Measurements from ENCODE around the gene GCG. TPM values are rescaled to one million over a fixed set of nuclear protein-coding genes. Genes with fewer than 3 reads are reported as not detected.

The GCG gene
- total and polyA plus RNA-seq, 2 of the 8 experiments (the other 6 are each of a cell fraction or from before 2014, with no cell fraction given), result not detected

- FAIRE-seq (no peak), DNase-seq (ENCODE audit: low read depth in 1 of 2, low spot score in 2 of 2) (no peak)
- H2AK5ac ChIP-seq (ENCODE audit: low read depth, low read length), result no peak overlapping the region
- H2BK15ac ChIP-seq (ENCODE audit: low read length), result no peak overlapping the region
- H3K36me3 ChIP-seq (ENCODE audit: control insufficient read depth in 2 of 4, insufficient read depth in 4 of 4, low read length in 3 of 4), result no peaks in the 10 kb centered on the region
- H3K79me2 ChIP-seq (ENCODE audit: control insufficient read depth in 1 of 2, insufficient read depth in 2 of 2, low read length in 2 of 2), result no peaks in the 10 kb centered on the region
- H3K18ac ChIP-seq (ENCODE audit: extremely low read depth, low read length), result no peak overlapping the region
- H3K4ac ChIP-seq (replicated peaks; ENCODE audit: insufficient read length, low read depth, low read length), result no peak overlapping the region
- H4K91ac ChIP-seq (replicated peaks; ENCODE audit: insufficient read length, low read length), result no peak overlapping the region
- 87% methylated on average over 3 of the region's 3 CpGs; no CpG with 5 or more reads in 1 of the 2 experiments for WGBS, 2 experiments (ENCODE audit: extremely low coverage in 1 of 2, insufficient coverage in 1 of 2, insufficient read length in 1 of 2, insufficient replicate concordance in 2 of 2, low coverage in 1 of 2, low lambda C conversion rate in 2 of 2, missing lambda C conversion rate in 1 of 2)
- H3K9me3 ChIP-seq (ENCODE audit: insufficient read depth in 2 of 2, low read depth in 1 of 2, low read length in 1 of 2), result no peaks in the 10 kb centered on the region
- no peak overlapping the region for H3K9ac ChIP-seq (replicated peaks in 1 of 4; ENCODE audit: extremely low read depth in 1 of 4, low read depth in 3 of 4, low read length in 3 of 4)
- H3K27me3 ChIP-seq (replicated peaks in 1 of 4; ENCODE audit: control insufficient read depth in 3 of 4, extremely low read depth in 1 of 4, insufficient read depth in 3 of 4, low read length in 3 of 4), result no peaks in the 10 kb centered on the region
- no peak overlapping the region for H3K27ac ChIP-seq (ENCODE audit: low read depth, low read length)
- no peak overlapping the region for H2AFZ ChIP-seq (ENCODE audit: low read length)
- no peak overlapping the region for H3K4me2 ChIP-seq (ENCODE audit: insufficient read depth in 1 of 2, low read depth in 2 of 2, low read length in 2 of 2)
- H2BK5ac ChIP-seq (ENCODE audit: low read depth, low read length), result no peak overlapping the region
- CTCF ChIA-PET (ENCODE audit: partially characterized antibody), result interaction anchor here (0.7 to 3.7 kb wide), 7 partner anchors 18 to 926 kb away, joined by 3 to 13 read pairs (median 4); no protein-coding TSS in a partner anchor
- H3K4me3 ChIP-seq (ENCODE audit: extremely low read depth in 1 of 4, insufficient read depth in 2 of 4, low read depth in 3 of 4, low read length in 4 of 4), result no peak overlapping the region
- no peaks in the 10 kb centered on the region for H3K23me2 ChIP-seq (ENCODE audit: low read depth, low read length)
- POLR2A ChIA-PET (ENCODE audit: partially characterized antibody), result no interaction called here
- no peaks in the 10 kb centered on the region for H3K79me1 ChIP-seq (ENCODE audit: low read depth, low read length)
- no peak overlapping the region for H3K23ac ChIP-seq (ENCODE audit: insufficient read length)
- H3K4me1 ChIP-seq (replicated peaks in 1 of 4; ENCODE audit: control insufficient read depth in 3 of 4, insufficient read depth in 4 of 4, low read length in 3 of 4), result peaks cover 0 to 3% (median 0%) of the 10 kb centered on the region in 4 experiments; a peak in 1 of 7 replicates
- H4K5ac ChIP-seq (ENCODE audit: insufficient read length, low read depth, low read length), result no peak overlapping the region
- H4K8ac ChIP-seq (ENCODE audit: extremely low read depth, insufficient read depth, low read length), result no peak overlapping the region
- no peak overlapping the region for H2BK12ac ChIP-seq (ENCODE audit: low read depth, low read length)
- H3K56ac ChIP-seq (replicated peaks; ENCODE audit: insufficient read length, low read depth, low read length), result no peak overlapping the region
- no peak overlapping the region for H2BK120ac ChIP-seq (replicated peaks; ENCODE audit: low read depth, low read length)
- no peak overlapping the region for H3K14ac ChIP-seq (ENCODE audit: insufficient read length)
- no peak overlapping the region for H2BK20ac ChIP-seq (ENCODE audit: low read length)
- no peaks in the 10 kb centered on the region for H4K20me1 ChIP-seq (replicated peaks in 1 of 2; ENCODE audit: control insufficient read depth in 1 of 2, insufficient read depth in 2 of 2, low read length in 2 of 2)
- TF ChIP-seq SP1 (IDR thresholded peaks at IDR 0.05; ENCODE audit: low read depth, low read length) (no peak), CHD2 (IDR thresholded peaks at IDR 0.05; ENCODE audit: low read length) (no peak), MAX (IDR thresholded peaks at IDR 0.05) (no peak), NANOG (IDR thresholded peaks at IDR 0.05; ENCODE audit: insufficient read depth, low read depth, low read length, poor library complexity, severe bottlenecking) (no peak), RBBP5 (IDR thresholded peaks at IDR 0.05; ENCODE audit: borderline replicate concordance, low read depth, low read length) (no peak), CTBP2 (IDR thresholded peaks at IDR 0.05; ENCODE audit: borderline replicate concordance, insufficient read depth, insufficient read length, low read length) (no peak), MAFK (IDR thresholded peaks at IDR 0.05; ENCODE audit: low read depth, low read length) (no peak), RNF2 (IDR thresholded peaks at IDR 0.05; ENCODE audit: borderline replicate concordance, low read depth, low read length, missing control alignments, poor library complexity, severe bottlenecking) (no peak), SIRT6 (IDR thresholded peaks at IDR 0.05; ENCODE audit: low read length) (no peak), TAF1 (IDR thresholded peaks at IDR 0.05; ENCODE audit: low read depth, low read length) (no peak), EZH2 (IDR thresholded peaks at IDR 0.05; ENCODE audit: low read depth, low read length, severe bottlenecking) (no peak), NRF1 (IDR thresholded peaks at IDR 0.05; ENCODE audit: low read depth, low read length) (no peak), SAP30 (IDR thresholded peaks at IDR 0.05; ENCODE audit: insufficient read depth, insufficient replicate concordance, low read length) (no peak), KDM4A (IDR thresholded peaks at IDR 0.05; ENCODE audit: low read depth, low read length, severe bottlenecking) (no peak)
Measured at GRCh38 chr2:162148956-162149355, 3.1 kb downstream of the GCG start.

Data from H1 (cell line).